Upper lobe of right lung (tissue), 1 donor: Measurements from ENCODE around the gene GLB1L3. TPM values are rescaled to one million over a fixed set of nuclear protein-coding genes. Genes with fewer than 3 reads are reported as not detected.
A peak's percentile ranks its signal among the peaks of the same experiment; 100 is the strongest.

Experiments
- ATAC-seq: fragments of 200-7000 bp; cut with Tn5 transposase; one replicate; pipeline ENCODE4 v1.9.1; 2020; ENCODE audit warnings: mild to moderate bottlenecking, moderate library complexity
- DNase-seq: peaks from one replicate; pipeline ENCODE4 v3.0.0-alpha.2; 2020
- H3K27ac ChIP-seq: fragments of 200-600 bp; one replicate; pipeline ENCODE4 v1.8.0; 2022
- H3K27me3 ChIP-seq: fragments of 200-600 bp; one replicate; pipeline ENCODE4 v1.8.0; 2022; ENCODE audit warnings: mild to moderate bottlenecking
- H3K36me3 ChIP-seq: fragments of 200-600 bp; one replicate; pipeline ENCODE4 v1.8.0; 2022
- H3K4me1 ChIP-seq: fragments of 200-600 bp; one replicate; pipeline ENCODE4 v1.8.0; 2022
- H3K4me3 ChIP-seq: fragments of 200-600 bp; one replicate; pipeline ENCODE4 v1.8.0; 2022; ENCODE audit warnings: mild to moderate bottlenecking
- H3K9me3 ChIP-seq: fragments of 200-600 bp; one replicate; pipeline ENCODE4 v1.8.0; 2022
- intact Hi-C: fragments of 100-400 bp; cut with DNase I; formaldehyde crosslinking; loops from one replicate; pipeline ENCODE4 v1.11.0; 2022
- long read RNA-seq: library from polyadenylated mRNA; unstranded; transcript quantifications from one replicate; pipeline ENCODE4 v2.0.0, GENCODE V29; 2021
- total RNA-seq: library from RNA; stranded (reverse); fragmentation: NEBNext Ultra II Directional; extraction: Animal tissue kit (Norgen Biotek cat#: 25700); gene quantifications from one replicate; pipeline ENCODE4 v1.2.1, GENCODE V29; 2021
- TF ChIP-seq, protein P1 (sequence below): fragments of 200-600 bp; IDR thresholded peaks from one replicate; pipeline ENCODE4 v1.8.0; 2022; ENCODE audit warnings: antibody characterized with exemption
- donor health status: DM: no; HTN: yes; CAD: no; lungs with severe emphysema.

The GLB1L3 gene, protein sequence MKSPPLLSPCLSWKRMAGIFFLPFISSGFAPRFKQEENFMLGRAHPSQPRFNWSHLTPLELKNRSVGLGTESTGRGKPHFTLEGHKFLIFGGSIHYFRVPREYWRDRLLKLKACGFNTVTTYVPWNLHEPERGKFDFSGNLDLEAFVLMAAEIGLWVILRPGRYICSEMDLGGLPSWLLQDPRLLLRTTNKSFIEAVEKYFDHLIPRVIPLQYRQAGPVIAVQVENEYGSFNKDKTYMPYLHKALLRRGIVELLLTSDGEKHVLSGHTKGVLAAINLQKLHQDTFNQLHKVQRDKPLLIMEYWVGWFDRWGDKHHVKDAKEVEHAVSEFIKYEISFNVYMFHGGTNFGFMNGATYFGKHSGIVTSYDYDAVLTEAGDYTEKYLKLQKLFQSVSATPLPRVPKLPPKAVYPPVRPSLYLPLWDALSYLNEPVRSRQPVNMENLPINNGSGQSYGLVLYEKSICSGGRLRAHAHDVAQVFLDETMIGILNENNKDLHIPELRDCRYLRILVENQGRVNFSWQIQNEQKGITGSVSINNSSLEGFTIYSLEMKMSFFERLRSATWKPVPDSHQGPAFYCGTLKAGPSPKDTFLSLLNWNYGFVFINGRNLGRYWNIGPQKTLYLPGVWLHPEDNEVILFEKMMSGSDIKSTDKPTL
- 0.43 TPM for total RNA-seq
- long read RNA-seq, result 0 reads

DNA sequence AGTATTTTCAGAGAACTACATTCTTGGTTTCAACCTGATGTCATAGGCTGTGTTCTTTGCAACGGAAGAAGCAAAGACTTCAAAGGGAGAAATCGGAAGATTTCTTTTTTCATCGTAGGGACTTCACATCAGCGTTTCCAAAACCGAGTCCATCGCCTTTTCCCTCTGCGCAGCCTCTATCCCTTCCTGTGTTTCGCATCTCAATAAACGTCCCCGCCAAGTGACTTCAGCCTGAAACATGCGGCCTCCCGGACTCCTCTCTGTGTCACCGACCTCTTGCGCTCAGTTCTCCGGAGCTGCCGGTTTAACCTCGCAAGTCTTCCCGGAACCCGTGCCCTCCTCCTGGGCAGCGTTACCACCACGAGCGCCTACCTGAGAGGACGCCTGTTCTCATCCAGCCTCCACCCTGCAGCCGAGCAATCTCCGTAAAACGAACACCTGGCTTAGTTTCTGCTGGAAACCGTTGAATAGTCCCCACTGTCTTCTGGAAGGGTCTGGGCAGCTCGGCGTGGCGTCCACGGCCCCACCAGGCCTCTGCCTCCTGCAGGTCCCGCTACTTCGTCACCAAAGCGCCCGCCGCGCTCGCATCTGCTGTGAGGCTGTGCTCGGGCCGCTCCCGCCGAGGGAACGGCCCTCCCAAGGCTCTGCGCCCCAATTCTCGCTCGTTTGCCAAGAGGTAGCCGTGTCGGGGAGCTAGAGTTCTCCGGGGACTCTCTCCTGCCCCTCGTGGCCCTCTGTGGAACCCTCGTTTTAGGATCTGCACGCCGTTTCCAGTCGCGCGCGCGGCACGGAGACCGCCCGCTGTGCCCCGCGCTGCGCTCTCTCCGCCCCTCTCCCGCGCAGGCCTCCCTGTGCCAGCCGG is at the start of gene GLB1L3:
Gene GLB1L3 (plus strand): TSS at position 846 of the 862 bp plus-strand sequence. CDS start 362 bp downstream, outside the sequence.
- Histone ChIP-seq H3K27me3 (peaks cover 92% of the 10 kb centered on the region), H3K36me3 (no peaks in the 10 kb centered on the region), H3K27ac (no peak within 1 kb of the TSS), H3K4me1 (peaks cover 15% of the 10 kb centered on the region), H3K4me3 (peak within 1 kb of the TSS; percentile 35), H3K9me3 (no peaks in the 10 kb centered on the region)
- DNase-seq (peak; percentile 71), ATAC-seq (peak; percentile 80)
- intact Hi-C loops, result no loop called here
- TF ChIP-seq, protein P1, sequence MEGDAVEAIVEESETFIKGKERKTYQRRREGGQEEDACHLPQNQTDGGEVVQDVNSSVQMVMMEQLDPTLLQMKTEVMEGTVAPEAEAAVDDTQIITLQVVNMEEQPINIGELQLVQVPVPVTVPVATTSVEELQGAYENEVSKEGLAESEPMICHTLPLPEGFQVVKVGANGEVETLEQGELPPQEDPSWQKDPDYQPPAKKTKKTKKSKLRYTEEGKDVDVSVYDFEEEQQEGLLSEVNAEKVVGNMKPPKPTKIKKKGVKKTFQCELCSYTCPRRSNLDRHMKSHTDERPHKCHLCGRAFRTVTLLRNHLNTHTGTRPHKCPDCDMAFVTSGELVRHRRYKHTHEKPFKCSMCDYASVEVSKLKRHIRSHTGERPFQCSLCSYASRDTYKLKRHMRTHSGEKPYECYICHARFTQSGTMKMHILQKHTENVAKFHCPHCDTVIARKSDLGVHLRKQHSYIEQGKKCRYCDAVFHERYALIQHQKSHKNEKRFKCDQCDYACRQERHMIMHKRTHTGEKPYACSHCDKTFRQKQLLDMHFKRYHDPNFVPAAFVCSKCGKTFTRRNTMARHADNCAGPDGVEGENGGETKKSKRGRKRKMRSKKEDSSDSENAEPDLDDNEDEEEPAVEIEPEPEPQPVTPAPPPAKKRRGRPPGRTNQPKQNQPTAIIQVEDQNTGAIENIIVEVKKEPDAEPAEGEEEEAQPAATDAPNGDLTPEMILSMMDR, result peak; percentile 36

DNA sequence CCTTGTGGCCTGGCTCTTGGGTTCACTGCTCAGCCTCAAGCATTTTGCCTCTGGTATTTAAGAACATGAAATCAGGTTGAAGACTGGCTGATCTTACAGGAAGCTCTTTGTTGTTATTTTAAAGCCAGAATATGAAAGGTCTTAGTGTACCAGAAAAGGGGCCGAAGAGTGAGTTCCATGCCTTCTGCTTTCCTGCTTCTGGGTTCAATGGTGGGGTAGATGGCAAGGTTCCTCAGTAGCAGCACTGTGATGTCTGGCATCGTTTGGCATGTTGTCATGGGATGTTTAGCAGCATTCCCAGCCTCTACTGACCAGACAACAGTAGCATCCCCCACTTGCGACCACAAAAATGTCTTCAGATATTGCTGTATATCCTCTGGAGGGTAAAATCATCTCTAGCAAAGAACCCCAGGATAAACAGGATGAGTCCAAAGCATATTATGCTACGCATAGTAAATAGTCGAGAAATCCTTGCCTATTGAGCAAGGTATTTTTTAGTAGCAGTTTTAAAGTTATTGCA is 49.3 kb upstream of the GLB1L3 start:
- intact Hi-C loops, result no loop called here
- Histone ChIP-seq H3K4me3 (no peak overlapping the region), H3K36me3 (no peaks in the 10 kb centered on the region), H3K9me3 (no peaks in the 10 kb centered on the region), H3K27ac (no peak overlapping the region), H3K27me3 (no peaks in the 10 kb centered on the region), H3K4me1 (peaks cover 51% of the 10 kb centered on the region)
- no peak for ATAC-seq
- TF ChIP-seq, protein P1, result no peak
- no peak for DNase-seq

DNA sequence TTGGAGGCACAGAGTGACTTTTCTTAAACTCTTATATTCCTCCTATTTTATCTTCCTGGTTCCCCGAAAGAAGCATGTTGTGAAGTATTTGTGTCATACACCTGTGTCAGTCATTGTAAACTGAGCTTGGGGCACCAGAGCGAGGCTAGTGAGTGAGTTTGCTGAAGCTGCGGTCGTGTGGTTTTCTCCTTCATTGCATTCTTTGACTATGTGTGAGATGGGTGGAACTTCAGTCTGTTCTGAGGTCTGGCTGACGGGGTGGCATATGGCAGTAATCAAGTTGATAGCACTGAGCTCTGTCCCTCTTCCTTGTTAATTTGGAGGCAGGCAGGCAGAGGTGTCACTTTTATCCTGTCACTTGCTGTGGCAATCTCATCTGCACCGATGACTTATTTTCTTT is 47.6 kb upstream of the GLB1L3 start:
- Histone ChIP-seq H3K27ac (no peak overlapping the region), H3K36me3 (no peaks in the 10 kb centered on the region), H3K27me3 (no peaks in the 10 kb centered on the region), H3K9me3 (no peaks in the 10 kb centered on the region), H3K4me3 (no peak overlapping the region), H3K4me1 (peaks cover 56% of the 10 kb centered on the region)
- intact Hi-C loops, result no loop called here
- TF ChIP-seq, protein P1, result no peak
- DNase-seq (no peak), ATAC-seq (no peak)

DNA sequence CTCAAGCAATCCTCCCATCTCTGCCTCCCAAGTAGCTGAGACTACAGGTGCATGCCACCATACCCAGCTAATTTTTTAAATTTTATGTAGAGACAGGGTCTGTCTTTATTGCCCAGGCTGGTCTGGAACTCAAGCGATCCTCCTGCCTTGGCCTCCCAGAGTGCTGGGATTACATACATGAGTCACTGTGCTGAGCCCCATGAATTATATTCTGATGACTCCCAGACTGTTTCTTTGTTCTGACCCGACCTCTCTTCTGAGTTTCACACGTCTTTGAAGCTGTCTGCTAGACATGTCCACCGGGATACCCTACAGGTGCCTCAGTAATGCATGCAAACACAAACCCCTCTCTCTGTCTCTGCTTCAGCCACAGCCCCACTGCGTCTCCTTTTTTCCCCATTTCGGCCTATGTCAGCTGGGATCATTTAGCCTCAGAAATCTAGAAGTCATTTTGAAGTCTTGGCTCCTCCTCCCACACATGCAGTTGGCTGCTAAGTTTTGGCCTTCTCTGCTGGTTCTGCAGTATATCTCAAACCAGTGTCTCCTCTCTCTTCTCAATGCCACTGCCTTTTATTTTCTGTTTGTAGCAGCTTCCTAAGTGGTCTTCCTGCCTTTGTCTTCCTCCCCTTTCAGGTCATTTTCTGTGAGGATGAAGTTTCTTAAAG is 46.9 kb upstream of the GLB1L3 start:
- H3K4me1 ChIP-seq, result peaks cover 56% of the 10 kb centered on the region
- H3K27me3 ChIP-seq, result no peaks in the 10 kb centered on the region
- no peak overlapping the region for H3K27ac ChIP-seq
- intact Hi-C loops, result no loop called here
- no peaks in the 10 kb centered on the region for H3K36me3 ChIP-seq
- H3K4me3 ChIP-seq, result no peak overlapping the region
- ATAC-seq (no peak), DNase-seq (no peak)
- TF ChIP-seq, protein P1, result no peak
- no peaks in the 10 kb centered on the region for H3K9me3 ChIP-seq

DNA sequence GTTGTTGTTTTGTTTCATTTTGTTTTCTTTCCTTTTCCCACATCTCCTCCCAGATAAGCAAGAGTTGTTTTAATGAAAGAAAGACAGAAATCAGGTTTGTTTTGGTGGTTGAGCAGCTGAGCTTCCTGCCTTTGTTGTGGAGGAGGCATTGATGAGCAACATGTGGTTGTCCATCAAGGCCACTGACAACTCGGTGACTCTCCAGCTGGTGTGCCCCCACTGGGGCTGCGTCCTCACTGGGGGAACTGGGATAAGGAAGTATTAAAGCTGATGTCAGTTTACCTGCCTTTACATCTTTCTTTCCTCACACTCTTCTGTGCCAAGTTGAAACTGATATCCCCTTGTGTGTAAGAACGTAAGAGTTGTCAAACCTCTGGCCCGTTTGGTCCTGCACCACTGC is 45.8 kb upstream of the GLB1L3 start:
- Histone ChIP-seq H3K36me3 (peaks cover 8% of the 10 kb centered on the region), H3K9me3 (no peaks in the 10 kb centered on the region), H3K27ac (no peak overlapping the region), H3K4me1 (peaks cover 56% of the 10 kb centered on the region), H3K27me3 (no peaks in the 10 kb centered on the region), H3K4me3 (no peak overlapping the region)
- DNase-seq (no peak), ATAC-seq (no peak)
- TF ChIP-seq, protein P1, result no peak
- intact Hi-C loops, result no loop called here
